ENCODE measurements around the gene SDCCAG8. TPM values are rescaled to one million over a fixed set of nuclear protein-coding genes. Genes with fewer than 3 reads are reported as not detected.

Gene SDCCAG8
- total RNA-seq, 2 donors from 2014 or later: 49.0 to 56.4 TPM

DNA sequence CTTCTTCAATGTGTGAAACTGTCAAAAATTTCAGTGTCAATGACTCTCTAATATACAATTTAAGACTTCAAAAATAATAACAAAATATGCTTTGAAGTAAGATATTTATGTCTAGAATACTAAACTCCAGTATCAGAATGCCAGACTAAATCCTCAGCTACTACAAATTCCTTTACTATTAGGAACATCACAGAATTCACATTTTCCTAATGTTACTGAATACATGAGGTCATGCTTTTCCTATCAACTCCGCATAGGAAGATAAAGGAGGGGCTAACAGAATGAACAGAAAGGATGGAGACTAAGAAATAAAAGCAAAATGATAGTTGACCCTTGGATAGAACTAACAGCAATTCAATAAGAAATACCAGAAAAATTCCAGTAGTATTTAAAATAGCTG is 292.7 kb downstream of the SDCCAG8 start:
- no peaks in the 10 kb centered on the region for H3K9me3 ChIP-seq
- no peaks in the 10 kb centered on the region for H3K4me1 ChIP-seq
- H3K36me3 ChIP-seq (replicated peaks in 1 of 2; ENCODE audit: insufficient read depth in 1 of 2, low read depth in 2 of 2): no peaks in the 10 kb centered on the region
- no peak overlapping the region for H3K27ac ChIP-seq
- WGBS, 2 donors: 79 to 97% methylated on average over 1 of the region's 1 CpG
- ATAC-seq (no peak), DNase-seq (no peak)
- H3K27me3 ChIP-seq: no peaks in the 10 kb centered on the region
- intact Hi-C loops (cut with DNase I): no loop called here
- TF ChIP-seq, protein P1, sequence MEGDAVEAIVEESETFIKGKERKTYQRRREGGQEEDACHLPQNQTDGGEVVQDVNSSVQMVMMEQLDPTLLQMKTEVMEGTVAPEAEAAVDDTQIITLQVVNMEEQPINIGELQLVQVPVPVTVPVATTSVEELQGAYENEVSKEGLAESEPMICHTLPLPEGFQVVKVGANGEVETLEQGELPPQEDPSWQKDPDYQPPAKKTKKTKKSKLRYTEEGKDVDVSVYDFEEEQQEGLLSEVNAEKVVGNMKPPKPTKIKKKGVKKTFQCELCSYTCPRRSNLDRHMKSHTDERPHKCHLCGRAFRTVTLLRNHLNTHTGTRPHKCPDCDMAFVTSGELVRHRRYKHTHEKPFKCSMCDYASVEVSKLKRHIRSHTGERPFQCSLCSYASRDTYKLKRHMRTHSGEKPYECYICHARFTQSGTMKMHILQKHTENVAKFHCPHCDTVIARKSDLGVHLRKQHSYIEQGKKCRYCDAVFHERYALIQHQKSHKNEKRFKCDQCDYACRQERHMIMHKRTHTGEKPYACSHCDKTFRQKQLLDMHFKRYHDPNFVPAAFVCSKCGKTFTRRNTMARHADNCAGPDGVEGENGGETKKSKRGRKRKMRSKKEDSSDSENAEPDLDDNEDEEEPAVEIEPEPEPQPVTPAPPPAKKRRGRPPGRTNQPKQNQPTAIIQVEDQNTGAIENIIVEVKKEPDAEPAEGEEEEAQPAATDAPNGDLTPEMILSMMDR (IDR thresholded peaks at IDR 0.05): no peak
- no peak for TF ChIP-seq POLR2A (IDR thresholded peaks at IDR 0.05)
- H3K4me3 ChIP-seq: no peak overlapping the region

DNA sequence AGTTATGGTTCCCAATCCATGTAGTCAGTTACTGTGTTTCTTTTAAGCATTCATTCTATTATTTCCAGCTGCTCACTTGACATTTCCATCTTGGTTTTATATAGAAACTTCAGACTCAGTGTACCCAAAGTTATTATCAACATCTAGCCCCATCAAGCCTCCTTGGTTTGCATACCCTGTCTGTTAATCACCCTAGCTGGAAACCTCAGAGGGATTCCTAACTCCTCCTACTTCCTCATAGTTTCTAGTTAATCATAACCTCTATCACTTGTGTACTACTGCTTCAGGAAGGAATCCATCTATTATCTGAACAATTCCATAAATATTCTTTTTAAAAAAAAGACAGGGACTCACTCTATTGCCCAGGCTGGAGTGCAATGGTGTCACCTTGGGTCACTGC is 293.3 kb downstream of the SDCCAG8 start:
- no peaks in the 10 kb centered on the region for H3K4me1 ChIP-seq
- intact Hi-C loops (cut with DNase I): no loop called here
- no peak overlapping the region for H3K27ac ChIP-seq
- no peaks in the 10 kb centered on the region for H3K9me3 ChIP-seq
- no peaks in the 10 kb centered on the region for H3K36me3 ChIP-seq (replicated peaks in 1 of 2; ENCODE audit: insufficient read depth in 1 of 2, low read depth in 2 of 2)
- no peaks in the 10 kb centered on the region for H3K27me3 ChIP-seq
- TF ChIP-seq, protein P1 (IDR thresholded peaks at IDR 0.05): no peak
- TF ChIP-seq POLR2A (IDR thresholded peaks at IDR 0.05): no peak
- no peak for ATAC-seq
- no peak overlapping the region for H3K4me3 ChIP-seq
- no peak for DNase-seq

Small RNA genes within 50 kb of the gene (microRNA-seq; reads per million reads assigned to microRNA genes)
- 0.47 to 1.3 reads per million in 2 donors for gene MIR4677 (ENCODE audit: borderline number of aligned reads in 2 of 2, borderline replicate concordance in 2 of 2)

Small RNA genes within 50 kb of the gene (small RNA-seq; reads per million reads assigned to genes)
- 14.3 reads per million, percentile 93 among the genes with 10 or more reads in this experiment for gene MIR4677

Other genes starting within 250 kb of the SDCCAG8 start
- gene CEP170, start 760 bp upstream of the SDCCAG8 start, total RNA-seq: 10 to 100 TPM; 17.5 to 22.3 TPM

All from body of pancreas (tissue), 4 donors.